HCT116 (cell line): ENCODE data around the gene ACACA. TPM values are rescaled to one million over a fixed set of nuclear protein-coding genes. Genes with fewer than 3 reads are reported as not detected.

ENCODE experiments used
- ATAC-seq: fragments of 200-7000 bp; cut with Tn5 transposase; 2 replicates; pipeline ENCODE4 v1.9.1; 2020; ENCODE audit warnings: mild to moderate bottlenecking, moderate library complexity
- BruUV-seq: library from RNA; stranded (reverse); fragments of 400-500 nt; replicated peaks from 2 replicates; lab custom pipeline; 2021; lab: Mats Ljungman, UMichigan
- CTCF ChIA-PET: fragments of 300-600 bp; sonication (Branson Sonifier 250); formaldehyde crosslinking; loops from one replicate; lab custom pipeline; 2021; ENCODE audit warnings: antibody characterized with exemption; lab: Charles Lee
- POLR2A ChIA-PET: fragments of 300-600, 350-600 bp; sonication (Branson Sonifier 250); formaldehyde crosslinking; loops from one replicate; lab custom pipeline; 2021; ENCODE audit warnings: antibody characterized with exemption; lab: Charles Lee
- RAD21 ChIA-PET, 2 experiments: fragments of 300-600 bp; sonication (Branson Sonifier 250); formaldehyde crosslinking; loops; one replicate each; lab custom pipeline; 2023; ENCODE audit warnings: low total read pairs in 2 of 2; ENCODE audit not compliant: uncharacterized antibody in 2 of 2, unreplicated experiment in 2 of 2, low non-redundant PET in 1 of 2; lab: Charles Lee
- DNase-seq: peaks from one replicate; pipeline ENCODE4 v3.0.0-alpha.2; 2010; ENCODE audit warnings: low read depth, low spot score
- H2AFZ ChIP-seq: fragments of 200-600 bp; shearing (Covaris generic), sonication (generic); 2 replicates; pipeline ENCODE4 v1.6.1; 2017; ENCODE audit warnings: low read depth, mixed run types, mixed read lengths, antibody characterized with exemption, low read length; ENCODE audit not compliant: poor library complexity, severe bottlenecking
- H3K27ac ChIP-seq: 2 replicates; pipeline ENCODE4 v1.5.1; 2012; ENCODE audit warnings: low read depth, low read length
- H3K27me3 ChIP-seq: fragments of 200-600 bp; sonication (generic); 2 replicates; pipeline ENCODE4 v1.6.1; 2016; ENCODE audit warnings: mixed run types, low read length, mixed read lengths; ENCODE audit not compliant: insufficient read depth
- H3K36me3 ChIP-seq, 2 experiments: fragments of 200-500 bp in 1 of 2; fragments of 200-600 bp in 1 of 2; sonication (Bioruptor generic) in 1 of 2; sonication (generic) in 1 of 2; 2 replicates each; pipeline versions ENCODE4 v1.5.1 to v1.6.1; 2014 to 2016; ENCODE audit warnings: low read length in 2 of 2, inconsistent platforms in 1 of 2, mixed read lengths in 1 of 2, mixed run types in 1 of 2; ENCODE audit not compliant: insufficient read depth in 2 of 2, control insufficient read depth in 1 of 2
- H3K4me1 ChIP-seq, 2 experiments: fragments of 200-600 bp in 1 of 2; sonication (generic) in 1 of 2; 2 replicates each; pipeline versions ENCODE4 v1.5.1 to v1.6.1; 2012 to 2017; ENCODE audit warnings: low read length in 2 of 2, inconsistent platforms in 1 of 2, mild to moderate bottlenecking in 1 of 2, mixed read lengths in 1 of 2, mixed run types in 1 of 2, moderate library complexity in 1 of 2; ENCODE audit not compliant: insufficient read depth in 2 of 2, control insufficient read depth in 1 of 2
- H3K4me2 ChIP-seq: fragments of 200-600 bp; sonication (generic); 2 replicates; pipeline ENCODE4 v1.6.1; 2017; ENCODE audit warnings: mixed run types, low read length, mixed read lengths
- H3K4me3 ChIP-seq, 2 experiments: fragments of 200-600 bp in 1 of 2; sonication (generic) in 1 of 2; replicated peaks in 1 of 2; 2 replicates each; pipeline ENCODE4 v1.5.1; 2011 to 2016; ENCODE audit warnings: low read length in 2 of 2, control low read depth in 1 of 2, low read depth in 1 of 2, mild to moderate bottlenecking in 1 of 2, mixed read lengths in 1 of 2, mixed run types in 1 of 2
- H3K79me2 ChIP-seq: fragments of 200-600 bp; sonication (generic); 2 replicates; pipeline ENCODE4 v1.6.1; 2017; ENCODE audit warnings: mild to moderate bottlenecking, mixed run types, low read length, moderate library complexity, mixed read lengths; ENCODE audit not compliant: insufficient read depth
- H3K9ac ChIP-seq: fragments of 200-600 bp; sonication (generic); 2 replicates; pipeline ENCODE4 v1.6.1; 2016; ENCODE audit warnings: low read length, mixed read lengths
- H3K9me2 ChIP-seq: fragments of 200-600 bp; sonication (generic), shearing (Covaris generic); 2 replicates; pipeline ENCODE4 v1.6.1; 2017; ENCODE audit warnings: mixed run types, mild to moderate bottlenecking, moderate library complexity; ENCODE audit not compliant: insufficient read depth
- H3K9me3 ChIP-seq, 2 experiments: fragments of 200-500 bp in 1 of 2; fragments of 200-600 bp in 1 of 2; sonication (Bioruptor generic) in 1 of 2; sonication (generic) in 1 of 2; 2 replicates each; pipeline ENCODE4 v1.6.1; 2014 to 2017; ENCODE audit warnings: low read length in 2 of 2, mixed read lengths in 2 of 2, inconsistent platforms in 1 of 2, low read depth in 1 of 2, mild to moderate bottlenecking in 1 of 2, mixed run types in 1 of 2, moderate library complexity in 1 of 2; ENCODE audit not compliant: control insufficient read depth in 1 of 2, insufficient read depth in 1 of 2
- H4K20me1 ChIP-seq: fragments of 200-600 bp; sonication (generic), shearing (Covaris generic); 2 replicates; pipeline ENCODE4 v1.6.1; 2017; ENCODE audit warnings: mixed run types, mild to moderate bottlenecking, moderate library complexity; ENCODE audit not compliant: insufficient read depth
- ATF3 ChIP-seq: IDR thresholded peaks from 2 replicates; pipeline ENCODE4 v1.6.1; 2012
- CBX3 ChIP-seq: IDR thresholded peaks from 2 replicates; pipeline ENCODE4 v1.6.1; 2012; ENCODE audit warnings: low read depth
- EGR1 ChIP-seq: IDR thresholded peaks from 2 replicates; pipeline ENCODE4 v1.6.1; 2012; ENCODE audit warnings: low read depth
- ELF1 ChIP-seq: IDR thresholded peaks from 2 replicates; pipeline ENCODE4 v1.6.1; 2012; ENCODE audit warnings: low read depth, borderline replicate concordance
- EZH2phosphoT487 ChIP-seq: fragments of 200-600 bp; IDR thresholded peaks from 2 replicates; pipeline ENCODE4 v1.6.1; 2018; ENCODE audit warnings: antibody characterized with exemption, borderline replicate concordance
- FOSL1 ChIP-seq: IDR thresholded peaks from 2 replicates; pipeline ENCODE4 v1.6.1; 2012; ENCODE audit warnings: low read depth
- JUND ChIP-seq: IDR thresholded peaks from 2 replicates; pipeline ENCODE4 v1.6.1; 2012
- MAX ChIP-seq: IDR thresholded peaks from 2 replicates; pipeline ENCODE4 v1.6.1; 2012
- POLR2A ChIP-seq: IDR thresholded peaks from 2 replicates; pipeline ENCODE4 v1.7.0; 2011; ENCODE audit warnings: borderline replicate concordance; ENCODE audit not compliant: insufficient read depth, insufficient read length; ENCODE audit errors: extremely low read depth
- POLR2AphosphoS5 ChIP-seq: IDR thresholded peaks from 2 replicates; pipeline ENCODE4 v1.6.1; 2011; ENCODE audit warnings: mild to moderate bottlenecking, low read depth, low read length, moderate library complexity
- RAD21 ChIP-seq: IDR thresholded peaks from 2 replicates; pipeline ENCODE4 v1.6.1; 2012; ENCODE audit warnings: low read depth, mild to moderate bottlenecking
- SIN3A ChIP-seq: IDR thresholded peaks from 2 replicates; pipeline ENCODE4 v1.6.1; 2012; ENCODE audit warnings: low read depth
- SP1 ChIP-seq: IDR thresholded peaks from 2 replicates; pipeline ENCODE4 v1.6.1; 2012; ENCODE audit warnings: low read depth
- SRF ChIP-seq: IDR thresholded peaks from 2 replicates; pipeline ENCODE4 v1.6.1; 2012; ENCODE audit warnings: low read depth
- TCF7L2 ChIP-seq: IDR thresholded peaks from 2 replicates; pipeline ENCODE4 v1.7.0; 2011; ENCODE audit warnings: borderline replicate concordance, inconsistent platforms; ENCODE audit not compliant: insufficient read depth, insufficient read length; ENCODE audit errors: extremely low read depth
- YY1 ChIP-seq: IDR thresholded peaks from 2 replicates; pipeline ENCODE4 v1.6.1; 2011; ENCODE audit warnings: low read length, low read depth, moderate library complexity, mild to moderate bottlenecking; ENCODE audit not compliant: insufficient replicate concordance; ENCODE audit errors: extremely low read depth
- ZBTB33 ChIP-seq: IDR thresholded peaks from 2 replicates; pipeline ENCODE4 v1.6.1; 2011; ENCODE audit warnings: mild to moderate bottlenecking, low read length, moderate library complexity; ENCODE audit not compliant: insufficient replicate concordance; ENCODE audit errors: extremely low read depth
- ZFX ChIP-seq: fragments of 450-650 bp; IDR thresholded peaks from 2 replicates; pipeline ENCODE4 v1.6.1; 2017
- ZNF274 ChIP-seq: fragments of 200-500 bp; sonication (Bioruptor generic); IDR thresholded peaks from 2 replicates; pipeline ENCODE4 v1.6.1; 2014; ENCODE audit warnings: mild to moderate bottlenecking, low read depth, low read length, inconsistent platforms
- intact Hi-C: fragments of 100-400 bp; cut with micrococcal nuclease; formaldehyde crosslinking; loops from 2 replicates; pipeline ENCODE4 v1.10.0; 2022
- total RNA-seq: library from RNA; stranded (reverse); gene quantifications from one replicate; pipeline ENCODE4 v1.2.1, GENCODE V29; 2021; ENCODE audit not compliant: unreplicated experiment

Gene ACACA
- total RNA-seq, 1 experiment from 2014 or later, result 161 TPM

GRCh38 chr17:37086334-37086733 is 320.3 kb downstream of the ACACA start:
- Histone ChIP-seq H3K4me1 (no peaks in the 10 kb centered on the region), H3K27ac (no peak overlapping the region), H3K9me3 (no peaks in the 10 kb centered on the region), H3K4me3 (no peak overlapping the region), H4K20me1 (no peaks in the 10 kb centered on the region), H2AFZ (no peak overlapping the region), H3K27me3 (no peaks in the 10 kb centered on the region), H3K9ac (no peak overlapping the region), H3K36me3 (peaks cover 21 to 28% of the 10 kb centered on the region in 2 experiments; a peak in 3 of 4 replicates), H3K4me2 (no peak overlapping the region), H3K79me2 (no peaks in the 10 kb centered on the region), H3K9me2 (no peaks in the 10 kb centered on the region)
- ChIA-PET RAD21 (no interaction called here), POLR2A (no interaction called here), CTCF (no interaction called here)
- intact Hi-C loops, result no loop called here
- no peak for ATAC-seq
- TF ChIP-seq ELF1 (no peak), TCF7L2 (no peak), SIN3A (no peak), SP1 (no peak), SRF (no peak), CBX3 (no peak), MAX (no peak), ATF3 (no peak), YY1 (no peak), EZH2phosphoT487 (no peak)
- BruUV-seq, result no TSS peak
- no peak for DNase-seq

- Histone ChIP-seq H3K27ac (no peak overlapping the region), H3K9ac (no peak overlapping the region), H3K27me3 (no peaks in the 10 kb centered on the region), H3K4me2 (no peak overlapping the region), H3K79me2 (no peaks in the 10 kb centered on the region), H4K20me1 (no peaks in the 10 kb centered on the region), H3K4me3 (no peak overlapping the region), H3K36me3 (peaks cover 17 to 21% of the 10 kb centered on the region in 2 experiments; a peak in 3 of 4 replicates), H3K9me2 (no peaks in the 10 kb centered on the region), H2AFZ (no peak overlapping the region), H3K4me1 (no peaks in the 10 kb centered on the region), H3K9me3 (no peaks in the 10 kb centered on the region)
- ATAC-seq (no peak), DNase-seq (no peak)
- RAD21 ChIA-PET, result no interaction called here
- intact Hi-C loops, result no loop called here
- no TSS peak for BruUV-seq
- POLR2A ChIA-PET, result no interaction called here
- CTCF ChIA-PET, result no interaction called here
- TF ChIP-seq SIN3A (no peak), POLR2AphosphoS5 (no peak), TCF7L2 (no peak), EZH2phosphoT487 (no peak), ZNF274 (no peak), ZBTB33 (no peak), MAX (no peak), ZFX (no peak), RAD21 (no peak), JUND (no peak), YY1 (no peak), CBX3 (no peak), SRF (no peak), POLR2A (no peak), FOSL1 (no peak), EGR1 (no peak)
Measured at GRCh38 chr17:37084372-37084771, 322.3 kb downstream of the ACACA start.
